HG03045 (cell line): Measurements from ENCODE around the gene ZNG1A.
A peak's percentile ranks its signal among the peaks of the same experiment; 100 is the strongest.
"Not testable (repeated sequence)": the region's sequence is repeated elsewhere in the genome, so short reads cannot be mapped to it uniquely, and the experiment has no call there.

Experiments used
- ATAC-seq: cut with Tn5 transposase; IDR thresholded peaks from one replicate; pipeline ENCODE4 v1.9.1; 2021; ENCODE audit warnings: mild to moderate bottlenecking, moderate library complexity; ENCODE audit not compliant: unreplicated experiment

The ZNG1A gene

GRCh38 chr9:178140-178825 is 573 bp downstream of the ZNG1A start:
- ATAC-seq, result not testable (repeated sequence)

- ATAC-seq, result not testable (repeated sequence)
These were observed 9.1 kb downstream of the ZNG1A start for GRCh38 chr9:169757-170156.

- ATAC-seq, result not testable (repeated sequence)
These were observed 19.0 kb downstream of the ZNG1A start for GRCh38 chr9:159871-160270.

GRCh38 chr9:151173-151572 is 27.7 kb downstream of the ZNG1A start:
- ATAC-seq, result not testable (repeated sequence)

- not testable (repeated sequence) for ATAC-seq
These were observed 39.0 kb downstream of the ZNG1A start for GRCh38 chr9:139880-140279.

- ATAC-seq, result not testable (repeated sequence)
These were observed 60.8 kb downstream of the ZNG1A start, which contains the start of gene FOXD4 for GRCh38 chr9:117995-118467. FOXD4 (minus strand) TSS chr9:118417; CDS start chr9:118119, 298 bp downstream.

- not testable (repeated sequence) for ATAC-seq
These were observed 61.5 kb downstream of the ZNG1A start for GRCh38 chr9:117144-117994.

GRCh38 chr9:116239-117077 is 62.4 kb downstream of the ZNG1A start:
- not testable (repeated sequence) for ATAC-seq

- ATAC-seq, result not testable (repeated sequence)
These were observed 63.8 kb downstream of the ZNG1A start for GRCh38 chr9:115118-115451.

- ATAC-seq, result peak; percentile 24
These were observed 64.4 kb downstream of the ZNG1A start for GRCh38 chr9:114267-115117.

- peak; percentile 67 for ATAC-seq
These were observed 65.2 kb downstream of the ZNG1A start for GRCh38 chr9:113468-114266.

- peak; percentile 14 for ATAC-seq
These were observed 66.0 kb downstream of the ZNG1A start for GRCh38 chr9:112589-113467.

- ATAC-seq, result not testable (repeated sequence)
These were observed 68.2 kb downstream of the ZNG1A start for GRCh38 chr9:110672-111071.

- not testable (repeated sequence) for ATAC-seq
These were observed 69.3 kb downstream of the ZNG1A start for GRCh38 chr9:109540-109939.

GRCh38 chr9:108742-109495 is 69.9 kb downstream of the ZNG1A start:
- not testable (repeated sequence) for ATAC-seq

- ATAC-seq, result not testable (repeated sequence)
These were observed 72.9 kb downstream of the ZNG1A start for GRCh38 chr9:105991-106390.

- ATAC-seq, result not testable (repeated sequence)
These were observed 78.4 kb downstream of the ZNG1A start for GRCh38 chr9:100430-100829.
